ENCODE results near the gene L1CAM. TPM values are rescaled to one million over a fixed set of nuclear protein-coding genes. Genes with fewer than 3 reads are reported as not detected.

Gene L1CAM
- total RNA-seq, 1 donor from 2014 or later = 16.6 TPM

GRCh38 chrX:153906126-153906917 is 20.3 kb upstream of the L1CAM start:
- Mint-ChIP-seq H3K36me3 (ENCODE audit: unreplicated experiment) (no peaks in the 10 kb centered on the region), H3K4me1 (ENCODE audit: unreplicated experiment) (peaks cover 23% of the 10 kb centered on the region), H3K27me3 (ENCODE audit: unreplicated experiment) (no peaks in the 10 kb centered on the region), H3K27ac (ENCODE audit: unreplicated experiment) (no peak overlapping the region), H3K4me3 (ENCODE audit: unreplicated experiment) (no peak overlapping the region), H3K9me3 (ENCODE audit: unreplicated experiment) (no peaks in the 10 kb centered on the region)
- no peak for DNase-seq (ENCODE audit: extremely low spot score, unreplicated experiment)
- TF ChIP-seq CTCF (IDR thresholded peaks at IDR 0.05) = no peak

GRCh38 chrX:153905481-153906095 is 19.6 kb upstream of the L1CAM start:
- Mint-ChIP-seq H3K36me3 (ENCODE audit: unreplicated experiment) (no peaks in the 10 kb centered on the region), H3K27me3 (ENCODE audit: unreplicated experiment) (no peaks in the 10 kb centered on the region), H3K4me1 (ENCODE audit: unreplicated experiment) (peaks cover 29% of the 10 kb centered on the region), H3K27ac (ENCODE audit: unreplicated experiment) (no peak overlapping the region), H3K9me3 (ENCODE audit: unreplicated experiment) (no peaks in the 10 kb centered on the region), H3K4me3 (ENCODE audit: unreplicated experiment) (no peak overlapping the region)
- no peak for DNase-seq (ENCODE audit: extremely low spot score, unreplicated experiment)
- no peak for TF ChIP-seq CTCF (IDR thresholded peaks at IDR 0.05)

GRCh38 chrX:153903991-153904957 is 18.3 kb upstream of the L1CAM start, which contains the start of gene AVPR2:
TSS of gene AVPR2 (plus strand) at chrX:153904673. CDS start at chrX:153905146, 473 bp downstream.
- Mint-ChIP-seq H3K9me3 (ENCODE audit: unreplicated experiment) (no peaks in the 10 kb centered on the region), H3K4me3 (ENCODE audit: unreplicated experiment) (no peak within 1 kb of the TSS), H3K4me1 (ENCODE audit: unreplicated experiment) (peaks cover 31% of the 10 kb centered on the region), H3K27me3 (ENCODE audit: unreplicated experiment) (no peaks in the 10 kb centered on the region), H3K36me3 (ENCODE audit: unreplicated experiment) (no peaks in the 10 kb centered on the region), H3K27ac (ENCODE audit: unreplicated experiment) (no peak within 1 kb of the TSS)
- no peak for TF ChIP-seq CTCF (IDR thresholded peaks at IDR 0.05)
- no peak for DNase-seq (ENCODE audit: extremely low spot score, unreplicated experiment)

- Mint-ChIP-seq H3K4me3 (ENCODE audit: unreplicated experiment) (no peak overlapping the region), H3K9me3 (ENCODE audit: unreplicated experiment) (peaks cover 3% of the 10 kb centered on the region), H3K27me3 (ENCODE audit: unreplicated experiment) (no peaks in the 10 kb centered on the region), H3K4me1 (ENCODE audit: unreplicated experiment) (peaks cover 31% of the 10 kb centered on the region), H3K27ac (ENCODE audit: unreplicated experiment) (no peak overlapping the region), H3K36me3 (ENCODE audit: unreplicated experiment) (peaks cover 2% of the 10 kb centered on the region)
- DNase-seq (ENCODE audit: extremely low spot score, unreplicated experiment) = no peak
- no peak for TF ChIP-seq CTCF (IDR thresholded peaks at IDR 0.05)
Observed at GRCh38 chrX:153903238-153903980, 17.4 kb upstream of the L1CAM start.

Measured in osteocyte (in vitro differentiated cells).